HEK293T (cell line): ENCODE measurements around the gene THAP3.

Source experiments
- ARNT ChIP-seq: fragments of 450-650 bp; IDR thresholded peaks from 2 replicates; pipeline ENCODE4 v1.6.1; 2017; ENCODE audit warnings: mild to moderate bottlenecking
- BHLHE40 ChIP-seq: fragments of 450-650 bp; IDR thresholded peaks from 2 replicates; pipeline ENCODE4 v1.6.1; 2016; ENCODE audit warnings: mild to moderate bottlenecking, moderate library complexity, borderline replicate concordance
- ELF4 ChIP-seq: fragments of 450-650 bp; IDR thresholded peaks from 2 replicates; pipeline ENCODE4 v1.6.1; 2017; ENCODE audit warnings: antibody characterized with exemption
- FOXA1 ChIP-seq: fragments of 450-650 bp; IDR thresholded peaks from 2 replicates; pipeline ENCODE4 v1.6.1; 2016; ENCODE audit warnings: mild to moderate bottlenecking
- HDGF ChIP-seq: fragments of 450-650 bp; IDR thresholded peaks from 2 replicates; pipeline ENCODE4 v1.6.1; 2017; ENCODE audit warnings: antibody characterized with exemption, borderline replicate concordance
- LEF1 ChIP-seq: fragments of 450-650 bp; IDR thresholded peaks from 2 replicates; pipeline ENCODE4 v1.6.1; 2017; ENCODE audit warnings: mild to moderate bottlenecking, borderline replicate concordance
- PKNOX1 ChIP-seq: fragments of 450-650 bp; IDR thresholded peaks from 2 replicates; pipeline ENCODE4 v1.6.1; 2016
- SP1 ChIP-seq: fragments of 450-650 bp; IDR thresholded peaks from 2 replicates; pipeline ENCODE4 v1.6.1; 2017
- SUZ12 ChIP-seq: fragments of 450-650 bp; IDR thresholded peaks from 2 replicates; pipeline ENCODE4 v1.6.1; 2016; ENCODE audit warnings: mild to moderate bottlenecking
- TARDBP ChIP-seq: fragments of 450-650 bp; IDR thresholded peaks from 2 replicates; pipeline ENCODE4 v1.6.1; 2016

- TF ChIP-seq BHLHE40 (no peak), FOXA1 (no peak), SUZ12 (no peak), ELF4 (no peak), PKNOX1 (no peak), TARDBP (no peak), HDGF (no peak), LEF1 (no peak), SP1 (no peak), ARNT (no peak)
These were observed 21.9 kb upstream of the THAP3 start, which contains the start of gene KLHL21 for GRCh38 chr1:6602669-6603237.
